UCSD-AML1 (cell line): ENCODE measurements around the gene SMCO2.

ENCODE experiments used
- DNase-seq: peaks from one replicate; lab custom pipeline; 2025; ENCODE audit not compliant: unreplicated experiment; lab: John Stamatoyannopoulos, UW

The SMCO2 gene

DNA sequence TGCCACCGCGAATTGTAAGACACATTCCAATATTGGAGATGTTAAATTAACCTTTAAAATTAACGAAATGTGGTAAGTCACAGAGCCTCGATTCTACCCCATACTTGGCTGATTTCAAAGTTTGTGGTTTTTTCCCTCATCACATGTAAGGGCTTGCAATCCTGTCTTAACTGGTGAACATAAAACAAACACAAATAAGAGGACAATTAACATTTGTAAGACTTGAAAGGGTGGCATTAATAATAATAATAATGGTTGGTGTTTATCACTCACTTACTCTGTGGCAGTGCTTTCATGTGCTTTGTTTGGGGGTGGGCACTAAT is 104.1 kb downstream of the SMCO2 start:
- DNase-seq: no peak

GRCh38 chr12:27551172-27551840 is 104.8 kb downstream of the SMCO2 start:
- DNase-seq: no peak
